Endodermal cell (in vitro differentiated cells): Measurements from ENCODE around the gene LTA. TPM values are rescaled to one million over a fixed set of nuclear protein-coding genes. Genes with fewer than 3 reads are reported as not detected.
"Not testable (repeated sequence)": the region's sequence is repeated elsewhere in the genome, so short reads cannot be mapped to it uniquely, and the experiment has no call there.

Experiments
- DNase-seq: peaks from one replicate; pipeline ENCODE4 v3.0.0-alpha.2; 2017
- H3K27ac ChIP-seq: 2 replicates; pipeline ENCODE4 v1.5.1; 2013; ENCODE audit warnings: mild to moderate bottlenecking, low read depth, low read length, moderate library complexity
- H3K27me3 ChIP-seq: 2 replicates; pipeline ENCODE4 v1.6.1; 2013; ENCODE audit warnings: mild to moderate bottlenecking, low read length, moderate library complexity; ENCODE audit not compliant: insufficient read depth, control insufficient read depth, poor library complexity, severe bottlenecking
- H3K36me3 ChIP-seq: 2 replicates; pipeline ENCODE4 v1.7.0; 2013; ENCODE audit warnings: mild to moderate bottlenecking, low read length, moderate library complexity; ENCODE audit not compliant: control insufficient read depth, insufficient read depth
- H3K4me1 ChIP-seq: one replicate; pipeline ENCODE4 v1.7.0; 2013; ENCODE audit warnings: low read length; ENCODE audit not compliant: control insufficient read depth, insufficient read depth
- H3K4me3 ChIP-seq: 2 replicates; pipeline ENCODE4 v1.5.1; 2013; ENCODE audit warnings: mild to moderate bottlenecking, low read length, moderate library complexity
- H3K9ac ChIP-seq: 2 replicates; pipeline ENCODE4 v1.6.1; 2013; ENCODE audit warnings: mild to moderate bottlenecking, low read length, moderate library complexity; ENCODE audit not compliant: poor library complexity, severe bottlenecking; ENCODE audit errors: extremely low read depth
- H3K9me3 ChIP-seq: 2 replicates; pipeline ENCODE4 v1.6.1; 2013; ENCODE audit warnings: mild to moderate bottlenecking, low read length, moderate library complexity; ENCODE audit not compliant: control insufficient read depth
- H3K27ac Mint-ChIP-seq: 2 replicates; pipeline ENCODE4 v1.8.0; 2020; ENCODE audit warnings: mixed read lengths
- H3K27me3 Mint-ChIP-seq: 2 replicates; pipeline ENCODE4 v1.8.0; 2021; ENCODE audit warnings: mild to moderate bottlenecking, mixed read lengths; ENCODE audit not compliant: insufficient read depth
- H3K36me3 Mint-ChIP-seq: 2 replicates; pipeline ENCODE4 v1.8.0; 2020; ENCODE audit warnings: low read depth, mixed read lengths
- H3K4me1 Mint-ChIP-seq: 2 replicates; pipeline ENCODE4 v1.8.0; 2020; ENCODE audit warnings: mixed read lengths
- H3K4me3 Mint-ChIP-seq: 2 replicates; pipeline ENCODE4 v1.8.0; 2020; ENCODE audit warnings: mild to moderate bottlenecking, moderate library complexity, mixed read lengths
- H3K9me3 Mint-ChIP-seq: 2 replicates; pipeline ENCODE4 v1.8.0; 2020; ENCODE audit warnings: mild to moderate bottlenecking, mixed read lengths
- CTCF ChIP-seq: fragments of 200-600 bp; sonication (generic); conservative IDR thresholded peaks from 2 replicates; pipeline ENCODE4 v1.5.0; 2021; ENCODE audit warnings: antibody characterized with exemption, mild to moderate bottlenecking
- WGBS, 2 experiments: methylation state at CpG; one replicate each; pipeline versions ENCODE4 v1.1.5 to v1.1.7; 2013; ENCODE audit warnings: missing lambda C conversion rate in 2 of 2, mixed read lengths in 1 of 2; ENCODE audit not compliant: insufficient coverage in 1 of 2, insufficient read length in 1 of 2; 5-methylcytosine and 5-hydroxymethylcytosine counted together
- total RNA-seq, 2 donors: library from RNA; stranded (reverse); fragmentation: NEBNext Ultra II Directional in 1 of 2; extraction: Animal tissue kit (Norgen Biotek cat#: 25700) in 1 of 2; gene quantifications; 2 replicates in 1 of 2; 3 replicates in 1 of 2; pipeline ENCODE4 v1.2.1, GENCODE V29; 2021

The LTA gene
- total RNA-seq, 2 donors from 2014 or later = not detected

GRCh38 chr6:31588871-31589650, 17.0 kb downstream of the LTA start:
- no peaks in the 10 kb centered on the region for H3K36me3 Mint-ChIP-seq
- Histone ChIP-seq H3K36me3 (no peaks in the 10 kb centered on the region), H3K9me3 (no peaks in the 10 kb centered on the region), H3K27me3 (no peaks in the 10 kb centered on the region), H3K4me3 (no peak overlapping the region), H3K27ac (no peak overlapping the region), H3K9ac (no peak overlapping the region), H3K4me1 (no peaks in the 10 kb centered on the region)
- WGBS, 2 experiments = 80 to 84% methylated on average over 7 to 9 of the region's 9 CpGs
- H3K27me3 Mint-ChIP-seq = peaks cover 7% of the 10 kb centered on the region
- TF ChIP-seq CTCF = no peak
- DNase-seq = no peak
- no peaks in the 10 kb centered on the region for H3K4me1 Mint-ChIP-seq
- H3K9me3 Mint-ChIP-seq = no peaks in the 10 kb centered on the region
- H3K27ac Mint-ChIP-seq = no peak overlapping the region
- H3K4me3 Mint-ChIP-seq = no peak overlapping the region

- not testable (repeated sequence) for H3K4me3 ChIP-seq, H3K9me3 ChIP-seq, H3K27ac ChIP-seq, H3K27ac Mint-ChIP-seq, H3K36me3 Mint-ChIP-seq, DNase-seq, H3K4me1 ChIP-seq, H3K9ac ChIP-seq, H3K36me3 ChIP-seq, H3K27me3 ChIP-seq, H3K9me3 Mint-ChIP-seq, H3K4me1 Mint-ChIP-seq, H3K27me3 Mint-ChIP-seq, H3K4me3 Mint-ChIP-seq
- WGBS, 2 experiments = 93 to 96% methylated on average over 5 of the region's 5 CpGs
These were observed 18.6 kb downstream of the LTA start for GRCh38 chr6:31590691-31591090.

GRCh38 chr6:31592396-31592771, 20.3 kb downstream of the LTA start:
- no peak overlapping the region for H3K27ac ChIP-seq
- no peaks in the 10 kb centered on the region for H3K4me1 ChIP-seq
- no peak for TF ChIP-seq CTCF
- no peaks in the 10 kb centered on the region for H3K9me3 Mint-ChIP-seq
- no peak for DNase-seq
- H3K27ac Mint-ChIP-seq = no peak overlapping the region
- no peak overlapping the region for H3K4me3 ChIP-seq
- no peak overlapping the region for H3K9ac ChIP-seq
- no peaks in the 10 kb centered on the region for H3K27me3 ChIP-seq
- H3K36me3 Mint-ChIP-seq = no peaks in the 10 kb centered on the region
- H3K4me1 Mint-ChIP-seq = no peaks in the 10 kb centered on the region
- H3K36me3 ChIP-seq = no peaks in the 10 kb centered on the region
- H3K4me3 Mint-ChIP-seq = no peak overlapping the region
- peaks cover 5% of the 10 kb centered on the region for H3K27me3 Mint-ChIP-seq
- 98 to 100% methylated on average over 1 to 7 of the region's 7 CpGs for WGBS, 2 experiments
- no peaks in the 10 kb centered on the region for H3K9me3 ChIP-seq

GRCh38 chr6:31597006-31597405, 24.9 kb downstream of the LTA start:
- H3K4me1 Mint-ChIP-seq = peaks cover 2% of the 10 kb centered on the region
- Histone ChIP-seq H3K9me3 (no peaks in the 10 kb centered on the region), H3K9ac (no peak overlapping the region), H3K36me3 (no peaks in the 10 kb centered on the region), H3K27ac (no peak overlapping the region), H3K27me3 (no peaks in the 10 kb centered on the region), H3K4me1 (no peaks in the 10 kb centered on the region), H3K4me3 (no peak overlapping the region)
- WGBS, 2 experiments = 45 to 54% methylated on average over 2 of the region's 2 CpGs
- peak; percentile 70 for TF ChIP-seq CTCF
- no peaks in the 10 kb centered on the region for H3K36me3 Mint-ChIP-seq
- H3K9me3 Mint-ChIP-seq = no peaks in the 10 kb centered on the region
- H3K27ac Mint-ChIP-seq = no peak overlapping the region
- H3K4me3 Mint-ChIP-seq = no peak overlapping the region
- DNase-seq = no peak
- no peaks in the 10 kb centered on the region for H3K27me3 Mint-ChIP-seq
